CD4-positive, CD25-positive, alpha-beta regulatory T cell (primary cell): ENCODE results near the gene FHIP2A. TPM values are rescaled to one million over a fixed set of nuclear protein-coding genes. Genes with fewer than 3 reads are reported as not detected.
"Not testable (repeated sequence)": the region's sequence is repeated elsewhere in the genome, so short reads cannot be mapped to it uniquely, and the experiment has no call there.

Source experiments
- ATAC-seq, 2 donors: fragments of 150-1000 bp; cut with Tn5 transposase; one replicate each; pipeline ENCODE4 v1.10.0; 2021; ENCODE audit warnings: low read depth in 2 of 2, moderate number of reproducible peaks in 2 of 2, moderate library complexity in 1 of 2
- DNase-seq, 3 donors: peaks; one replicate each; pipeline versions ENCODE4 v3.0.0 to v3.0.0-alpha.2; 2012 to 2022; ENCODE audit warnings: mixed read lengths in 1 of 3
- H3K27ac ChIP-seq: one replicate; pipeline ENCODE4 v1.7.0; 2013; ENCODE audit warnings: mild to moderate bottlenecking, low read length; ENCODE audit not compliant: insufficient read depth, poor library complexity, severe bottlenecking
- H3K27me3 ChIP-seq: one replicate; pipeline ENCODE4 v1.7.0; 2013; ENCODE audit warnings: low read length; ENCODE audit not compliant: control insufficient read depth, insufficient read depth
- H3K36me3 ChIP-seq: one replicate; pipeline ENCODE4 v1.7.0; 2013; ENCODE audit warnings: mild to moderate bottlenecking, low read length, moderate library complexity; ENCODE audit not compliant: control insufficient read depth, insufficient read depth
- H3K4me1 ChIP-seq: 2 replicates; pipeline ENCODE4 v1.7.0; 2013; ENCODE audit warnings: mild to moderate bottlenecking, low read length; ENCODE audit not compliant: insufficient read depth, control insufficient read depth, poor library complexity, severe bottlenecking
- H3K4me3 ChIP-seq: one replicate; pipeline ENCODE4 v1.7.0; 2013; ENCODE audit warnings: low read depth, mild to moderate bottlenecking, low read length, moderate library complexity
- H3K9me3 ChIP-seq, 2 experiments: 1 replicate in 1 of 2; 2 replicates in 1 of 2; pipeline ENCODE4 v1.7.0; 2013; ENCODE audit warnings: low read length in 2 of 2, mild to moderate bottlenecking in 1 of 2, moderate library complexity in 1 of 2; ENCODE audit not compliant: control insufficient read depth in 2 of 2
- H3K27ac Mint-ChIP-seq, 3 donors: one replicate each; pipeline ENCODE4 v1.8.0; 2020 to 2022; ENCODE audit warnings: mild to moderate bottlenecking in 3 of 3, mixed read lengths in 3 of 3, moderate library complexity in 2 of 3
- H3K27me3 Mint-ChIP-seq: one replicate; pipeline ENCODE4 v1.8.0; 2022; ENCODE audit warnings: mild to moderate bottlenecking, mixed read lengths
- H3K36me3 Mint-ChIP-seq: one replicate; pipeline ENCODE4 v1.8.0; 2020; ENCODE audit warnings: mixed read lengths
- H3K4me1 Mint-ChIP-seq, 4 donors: one replicate each; pipeline ENCODE4 v1.8.0; 2020 to 2022; ENCODE audit warnings: mixed read lengths in 4 of 4, mild to moderate bottlenecking in 1 of 4
- H3K4me3 Mint-ChIP-seq, 4 donors: one replicate each; pipeline ENCODE4 v1.8.0; 2020 to 2022; ENCODE audit warnings: mild to moderate bottlenecking in 4 of 4, mixed read lengths in 4 of 4, moderate library complexity in 3 of 4
- H3K9me3 Mint-ChIP-seq, 7 donors: one replicate each; pipeline ENCODE4 v1.8.0; 2020 to 2022; ENCODE audit warnings: mixed read lengths in 7 of 7, mild to moderate bottlenecking in 3 of 7, moderate library complexity in 2 of 7
- polyA plus RNA-seq, 4 donors: library from polyadenylated mRNA; unstranded; fragments of 300-500 nt; fragmentation: Illumina TruSeq; gene quantifications; one replicate each; pipeline ENCODE4 v1.2.3, GENCODE V29; 2021
- total RNA-seq: library from RNA; stranded (reverse); gene quantifications from one replicate; pipeline ENCODE4 v1.2.3, GENCODE V29; 2022

The FHIP2A gene
- total and polyA plus RNA-seq, 5 donors from 2014 or later: 22.3 to 85.5 (median 31.7) TPM

DNA sequence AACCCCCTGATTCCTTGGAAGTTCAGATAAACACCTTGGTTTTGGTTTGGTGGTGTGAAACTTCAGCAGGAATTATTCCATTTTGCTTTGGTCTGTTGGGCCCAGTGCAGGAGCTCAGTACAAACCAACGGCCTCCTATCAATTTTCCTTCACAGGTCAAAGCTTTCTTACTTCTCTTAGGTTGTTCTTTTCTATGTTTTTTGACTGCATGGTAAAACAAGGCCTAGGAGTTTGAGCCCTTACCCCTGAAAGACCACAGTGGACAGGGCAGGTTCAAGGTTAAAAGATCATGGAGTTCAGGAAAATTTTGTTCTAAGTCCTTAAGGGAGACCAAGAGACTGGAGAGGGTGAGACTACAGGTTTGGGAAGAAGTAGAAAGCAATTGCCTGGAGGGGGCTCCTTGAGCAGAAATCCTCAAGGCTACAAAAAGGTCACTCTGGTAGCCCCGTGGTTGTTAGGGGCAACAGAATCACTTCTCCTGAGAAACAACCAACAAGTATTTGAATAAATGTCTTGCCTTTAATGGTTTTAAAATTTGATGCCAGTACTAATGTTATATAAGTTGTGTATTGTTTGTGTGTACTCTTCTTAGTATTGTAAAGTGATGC, 40.9 kb upstream of the FHIP2A start:
- Mint-ChIP-seq H3K27me3 (no peaks in the 10 kb centered on the region), H3K9me3 (peaks cover 0 to 2% (median 0%) of the 10 kb centered on the region in 7 donors), H3K27ac (no peak overlapping the region), H3K4me3 (no peak overlapping the region), H3K36me3 (peaks cover 7% of the 10 kb centered on the region), H3K4me1 (peaks cover 2 to 16% (median 7%) of the 10 kb centered on the region in 4 donors)
- ATAC-seq: no peak
- no peaks in the 10 kb centered on the region for H3K4me1 ChIP-seq
- no peaks in the 10 kb centered on the region for H3K36me3 ChIP-seq
- no peak overlapping the region for H3K4me3 ChIP-seq
- H3K27me3 ChIP-seq: no peaks in the 10 kb centered on the region
- H3K27ac ChIP-seq: no peak overlapping the region
- DNase-seq: no peak
- no peaks in the 10 kb centered on the region for H3K9me3 ChIP-seq

GRCh38 chr10:114782666-114783065, 38.9 kb upstream of the FHIP2A start:
- Mint-ChIP-seq H3K36me3 (peaks cover 7% of the 10 kb centered on the region), H3K9me3 (peaks cover 0 to 2% (median 0%) of the 10 kb centered on the region in 7 donors), H3K4me1 (peaks cover 2 to 14% (median 7%) of the 10 kb centered on the region in 4 donors), H3K27ac (no peak overlapping the region), H3K27me3 (no peaks in the 10 kb centered on the region), H3K4me3 (no peak overlapping the region)
- no peaks in the 10 kb centered on the region for H3K9me3 ChIP-seq
- H3K36me3 ChIP-seq: no peaks in the 10 kb centered on the region
- ATAC-seq (no peak), DNase-seq (no peak)
- H3K27ac ChIP-seq: no peak overlapping the region
- H3K4me3 ChIP-seq: no peak overlapping the region
- no peaks in the 10 kb centered on the region for H3K27me3 ChIP-seq
- no peaks in the 10 kb centered on the region for H3K4me1 ChIP-seq

DNA sequence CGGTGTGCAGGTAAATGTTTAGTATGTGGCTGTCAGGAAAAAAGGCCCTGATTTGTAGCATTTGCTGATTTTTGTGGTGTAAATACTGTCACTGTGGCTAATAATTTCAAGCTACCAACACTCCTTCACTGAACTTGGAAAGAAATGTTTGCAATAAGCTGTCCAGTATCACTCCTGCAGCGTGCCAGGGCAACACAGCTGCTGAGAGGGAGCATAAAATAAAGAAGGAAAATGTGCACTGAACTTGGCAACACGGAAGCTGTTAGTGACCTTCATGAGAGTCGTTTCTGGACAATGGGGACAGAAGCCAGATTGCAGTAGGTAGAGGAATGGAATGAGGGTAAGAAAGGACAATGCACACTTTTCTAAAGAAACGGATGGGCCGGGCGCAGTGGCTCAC, 37.9 kb upstream of the FHIP2A start:
- Mint-ChIP-seq H3K27me3 (no peaks in the 10 kb centered on the region), H3K27ac (peak overlapping the region in 1 of 3 donors; percentile 5), H3K4me1 (peaks cover 2 to 14% (median 7%) of the 10 kb centered on the region in 4 donors), H3K36me3 (peaks cover 7% of the 10 kb centered on the region), H3K9me3 (peaks cover 0 to 2% (median 0%) of the 10 kb centered on the region in 7 donors), H3K4me3 (no peak overlapping the region)
- no peak for DNase-seq
- Histone ChIP-seq H3K9me3 (no peaks in the 10 kb centered on the region), H3K36me3 (no peaks in the 10 kb centered on the region), H3K4me3 (no peak overlapping the region), H3K27ac (no peak overlapping the region), H3K27me3 (no peaks in the 10 kb centered on the region), H3K4me1 (no peaks in the 10 kb centered on the region)
- no peak for ATAC-seq

GRCh38 chr10:114786492-114786891, 35.1 kb upstream of the FHIP2A start:
- H3K27me3 ChIP-seq, H3K36me3 Mint-ChIP-seq, H3K4me3 ChIP-seq, H3K9me3 Mint-ChIP-seq, H3K4me1 ChIP-seq, H3K27ac ChIP-seq, H3K36me3 ChIP-seq, H3K27me3 Mint-ChIP-seq, H3K9me3 ChIP-seq, H3K27ac Mint-ChIP-seq: not testable (repeated sequence)
- ATAC-seq (peak; percentile 56 to 74), DNase-seq (peak in 2 of 3 donors; percentile 51 to 53)
- H3K4me1 Mint-ChIP-seq: peaks cover 0 to 14% (median 3%) of the 10 kb centered on the region in 4 donors
- H3K4me3 Mint-ChIP-seq: peak overlapping the region in 1 of 4 donors; percentile 30

DNA sequence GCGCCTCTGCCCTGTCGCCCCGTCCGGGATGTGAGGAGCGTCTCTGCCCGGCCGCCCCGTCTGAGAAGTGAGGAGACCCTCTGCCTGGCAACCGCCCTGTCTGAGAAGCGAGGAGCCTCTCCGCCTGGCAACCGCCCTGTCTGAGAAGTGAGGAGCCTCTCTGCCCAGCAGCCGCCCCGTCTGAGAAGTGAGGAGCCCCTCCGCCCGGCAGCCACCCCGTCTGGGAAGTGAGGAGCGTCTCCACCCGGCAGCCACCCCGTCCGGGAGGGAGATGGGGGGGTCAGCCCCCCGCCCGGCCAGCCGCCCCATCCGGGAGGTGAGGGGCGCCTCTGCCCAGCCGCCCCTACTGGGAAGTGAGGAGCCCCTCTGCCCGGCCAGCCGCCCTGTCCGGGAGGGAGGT, 34.4 kb upstream of the FHIP2A start:
- not testable (repeated sequence) for H3K27ac ChIP-seq, H3K36me3 Mint-ChIP-seq, H3K27me3 ChIP-seq, DNase-seq, H3K4me3 ChIP-seq, H3K4me3 Mint-ChIP-seq, H3K27ac Mint-ChIP-seq, H3K9me3 ChIP-seq, H3K9me3 Mint-ChIP-seq, H3K4me1 ChIP-seq, H3K27me3 Mint-ChIP-seq, H3K36me3 ChIP-seq, ATAC-seq, H3K4me1 Mint-ChIP-seq

- H3K4me1 Mint-ChIP-seq: peaks cover 3 to 23% (median 13%) of the 10 kb centered on the region in 4 donors
Measured at GRCh38 chr10:114791768-114792167, 29.8 kb upstream of the FHIP2A start.

DNA sequence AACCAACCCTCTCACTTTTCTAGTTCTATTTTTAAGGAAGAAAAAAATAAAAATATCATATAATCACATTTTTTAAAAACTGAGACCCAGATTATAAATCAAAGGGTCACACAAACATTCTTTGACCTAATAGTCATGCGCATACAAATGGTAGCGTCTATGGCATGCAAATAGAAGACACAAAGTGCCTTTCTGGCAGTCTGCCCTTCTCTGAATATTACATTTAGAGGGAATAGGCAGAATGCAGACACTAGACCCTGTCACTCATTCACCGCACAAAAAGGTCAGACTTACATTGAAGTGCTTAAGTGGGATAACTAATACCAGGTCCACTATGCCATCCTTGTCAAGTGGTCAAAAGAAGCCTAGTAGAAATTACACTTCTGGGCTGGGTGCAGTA, 26.5 kb upstream of the FHIP2A start:
- Histone ChIP-seq H3K4me3 (no peak overlapping the region), H3K27me3 (no peaks in the 10 kb centered on the region), H3K4me1 (peaks cover 14% of the 10 kb centered on the region), H3K9me3 (peaks cover 0 to 5% of the 10 kb centered on the region in 2 experiments), H3K36me3 (peaks cover 21% of the 10 kb centered on the region), H3K27ac (no peak overlapping the region)
- Mint-ChIP-seq H3K9me3 (peaks cover 0 to 12% (median 5%) of the 10 kb centered on the region in 7 donors), H3K4me3 (no peak overlapping the region), H3K4me1 (peaks cover 9 to 44% (median 29%) of the 10 kb centered on the region in 4 donors), H3K27me3 (no peaks in the 10 kb centered on the region), H3K27ac (no peak overlapping the region), H3K36me3 (peaks cover 28% of the 10 kb centered on the region)
- ATAC-seq (no peak), DNase-seq (no peak)

More at GRCh38 chr10:114791768-114792167, 29.8 kb upstream of the FHIP2A start:
- H3K9me3 Mint-ChIP-seq: peaks cover 0 to 5% (median 0%) of the 10 kb centered on the region in 7 donors
- no peak for DNase-seq
- H3K27me3 ChIP-seq: no peaks in the 10 kb centered on the region
- H3K9me3 ChIP-seq: peaks cover 0 to 5% of the 10 kb centered on the region in 2 experiments
- no peak for ATAC-seq
- no peaks in the 10 kb centered on the region for H3K27me3 Mint-ChIP-seq
- no peak overlapping the region for H3K27ac ChIP-seq
- H3K4me3 Mint-ChIP-seq: no peak overlapping the region
- H3K4me1 ChIP-seq: peaks cover 3% of the 10 kb centered on the region
- H3K4me3 ChIP-seq: no peak overlapping the region
- H3K36me3 Mint-ChIP-seq: peaks cover 15% of the 10 kb centered on the region
- peaks cover 21% of the 10 kb centered on the region for H3K36me3 ChIP-seq
- no peak overlapping the region for H3K27ac Mint-ChIP-seq

GRCh38 chr10:114800361-114800760, 21.2 kb upstream of the FHIP2A start:
- Histone ChIP-seq H3K4me1 (peaks cover 43% of the 10 kb centered on the region), H3K4me3 (peak overlapping the region; percentile 89), H3K9me3 (no peaks in the 10 kb centered on the region), H3K27ac (peak overlapping the region; percentile 68), H3K27me3 (no peaks in the 10 kb centered on the region), H3K36me3 (peaks cover 10% of the 10 kb centered on the region)
- H3K36me3 Mint-ChIP-seq: peaks cover 25% of the 10 kb centered on the region
- no peak for ATAC-seq
- DNase-seq: no peak
- H3K27me3 Mint-ChIP-seq: peaks cover 4% of the 10 kb centered on the region
- peaks cover 21 to 66% (median 43%) of the 10 kb centered on the region in 4 donors for H3K4me1 Mint-ChIP-seq
- H3K4me3 Mint-ChIP-seq: peak overlapping the region; percentile 78 to 96 (median 86)
- peaks cover 0 to 12% (median 5%) of the 10 kb centered on the region in 7 donors for H3K9me3 Mint-ChIP-seq
- peak overlapping the region; percentile 77 to 93 (median 79) for H3K27ac Mint-ChIP-seq
